Kidney (tissue), 14 donors: Measurements from ENCODE around the gene FGD2. TPM values are rescaled to one million over a fixed set of nuclear protein-coding genes. Genes with fewer than 3 reads are reported as not detected.

Experiments used
- DNase-seq, 5 donors: peaks; one replicate each; pipeline ENCODE4 v3.0.0-alpha.2; 2013 to 2020
- FAIRE-seq: peaks from 2 replicates; lab custom pipeline; 2012; peaks lifted over from hg19 to GRCh38; lab: Jason Lieb, UNC
- H3K27ac ChIP-seq, 2 donors: one replicate each; pipeline ENCODE4 v1.7.0; 2013; ENCODE audit warnings: low read depth in 2 of 2, low read length in 2 of 2, inconsistent platforms in 1 of 2
- H3K27me3 ChIP-seq: one replicate; pipeline ENCODE4 v1.7.1; 2013; ENCODE audit warnings: low read length, inconsistent platforms; ENCODE audit not compliant: control insufficient read depth, insufficient read depth
- H3K36me3 ChIP-seq, 3 donors: one replicate each; pipeline versions ENCODE4 v1.7.0 to v1.7.1; 2013; ENCODE audit warnings: low read length in 3 of 3, control low read depth in 1 of 3, inconsistent platforms in 1 of 3; ENCODE audit not compliant: insufficient read depth in 3 of 3, control insufficient read depth in 2 of 3
- H3K4me1 ChIP-seq, 3 donors: one replicate each; pipeline versions ENCODE4 v1.7.0 to v1.7.1; 2013; ENCODE audit warnings: low read length in 3 of 3, inconsistent platforms in 1 of 3, low read depth in 1 of 3; ENCODE audit not compliant: control insufficient read depth in 2 of 3, insufficient read depth in 2 of 3
- H3K4me3 ChIP-seq, 3 donors: one replicate each; pipeline versions ENCODE4 v1.7.0 to v1.8.1; 2013; ENCODE audit warnings: low read length in 3 of 3, control low read depth in 1 of 3, inconsistent platforms in 1 of 3
- H3K9ac ChIP-seq, 3 donors: one replicate each; pipeline versions ENCODE4 v1.7.0 to v1.7.1; 2013; ENCODE audit warnings: low read length in 3 of 3, control low read depth in 1 of 3, inconsistent platforms in 1 of 3
- H3K9me3 ChIP-seq, 3 donors: one replicate each; pipeline versions ENCODE4 v1.7.0 to v1.7.1; 2013; ENCODE audit warnings: low read length in 3 of 3, control low read depth in 1 of 3, inconsistent platforms in 1 of 3; ENCODE audit not compliant: control insufficient read depth in 2 of 3, insufficient read depth in 1 of 3
- CTCF ChIP-seq: IDR thresholded peaks from 3 replicates; pipeline ENCODE4 v1.5.1; 2012; ENCODE audit warnings: mild to moderate bottlenecking, moderate library complexity, borderline replicate concordance; ENCODE audit not compliant: insufficient read depth; ENCODE audit errors: extremely low read depth
- intact Hi-C: fragments of 100-400 bp; cut with DNase I; formaldehyde crosslinking; loops from one replicate; pipeline ENCODE4 v1.11.1; 2022
- polyA plus RNA-seq: library from polyadenylated mRNA; stranded (reverse); fragments of 350-450 nt; fragmentation: Illumina TruSeq; extraction: RNeasy Lipid Tissue Mini Kit (QIAGEN cat#74804); gene quantifications from one replicate; pipeline ENCODE4 v1.2.3, GENCODE V29; 2014; ENCODE audit warnings: low read depth, low replicate concordance; ENCODE audit not compliant: insufficient read depth
- total RNA-seq: library from RNA; stranded (reverse); fragmentation: NEBNext Ultra II Directional; extraction: Animal tissue kit (Norgen Biotek cat#: 25700); gene quantifications from one replicate; pipeline ENCODE4 v1.2.1, GENCODE V29; 2021
- donor health status: control.
- donor health status: control.
- donor health status: control.
- donor health status: control.
- donor health status: control.
- donor health status: DM: yes; HTN: yes; CAD: no.
- donor health status: Normal renal cell carcinoma (clear cell type).

The FGD2 gene
- total and polyA plus RNA-seq, 2 donors from 2014 or later: 0.97 to 49.5 TPM

GRCh38 chr6:37056439-37057127, 51.1 kb downstream of the FGD2 start:
- Histone ChIP-seq H3K36me3 (no peaks in the 10 kb centered on the region), H3K4me3 (no peak overlapping the region), H3K27ac (no peak overlapping the region), H3K9me3 (no peaks in the 10 kb centered on the region), H3K9ac (no peak overlapping the region), H3K4me1 (peaks cover 0 to 17% (median 10%) of the 10 kb centered on the region in 3 donors), H3K27me3 (no peaks in the 10 kb centered on the region)
- intact Hi-C loops: loop anchor here (10.0 kb wide), 1 partner anchor 118 kb away; the partner anchor contains the start of gene PIM1
- DNase-seq (peak in 1 of 5 donors; percentile 85), FAIRE-seq (no peak)
- TF ChIP-seq CTCF: no peak

DNA sequence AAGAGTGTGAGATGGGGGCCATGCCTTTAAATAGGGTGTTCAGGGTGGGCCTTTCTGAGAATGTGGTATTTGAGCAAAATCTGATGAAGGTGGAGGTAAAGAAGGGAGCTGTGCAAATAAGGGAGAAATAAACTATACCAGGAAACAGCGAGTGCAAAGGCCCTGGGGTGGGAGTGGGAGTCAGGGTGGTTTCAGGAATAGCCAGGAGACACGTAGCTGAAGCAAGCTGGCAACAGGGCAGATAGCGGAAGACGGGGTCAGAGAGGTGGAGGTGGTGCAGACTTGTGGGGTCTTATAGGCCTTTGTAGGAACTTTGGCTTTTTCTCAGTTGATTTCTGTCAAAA, 51.6 kb downstream of the FGD2 start:
- no peaks in the 10 kb centered on the region for H3K27me3 ChIP-seq
- H3K4me1 ChIP-seq: peaks cover 0 to 20% (median 8%) of the 10 kb centered on the region in 3 donors
- no peak for TF ChIP-seq CTCF
- no peak overlapping the region for H3K27ac ChIP-seq
- DNase-seq (no peak), FAIRE-seq (no peak)
- H3K9ac ChIP-seq: no peak overlapping the region
- H3K4me3 ChIP-seq: no peak overlapping the region
- no peaks in the 10 kb centered on the region for H3K36me3 ChIP-seq
- intact Hi-C loops: loop anchor here (10.0 kb wide), 1 partner anchor 118 kb away; the partner anchor contains the start of gene PIM1
- H3K9me3 ChIP-seq: no peaks in the 10 kb centered on the region

DNA sequence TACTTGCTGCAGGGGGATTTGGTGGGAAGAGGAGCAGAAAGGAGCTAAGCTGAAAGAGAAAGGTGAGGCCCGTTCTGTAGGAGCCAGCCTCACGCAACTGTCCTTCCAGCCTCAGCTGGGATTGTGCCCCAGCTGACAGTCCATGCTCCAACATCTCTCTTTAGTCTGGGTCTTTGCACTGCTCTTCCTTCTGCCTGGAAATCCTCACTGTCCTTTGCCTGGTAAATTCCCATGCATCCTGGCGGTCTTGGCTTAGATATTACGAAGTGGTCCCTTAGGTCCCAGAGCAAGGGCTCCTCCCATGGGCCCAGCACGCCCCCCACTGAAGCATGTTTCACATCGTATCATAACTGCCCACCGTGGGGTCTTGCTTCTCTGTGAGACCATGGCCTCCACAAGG, 52.2 kb downstream of the FGD2 start:
- Histone ChIP-seq H3K27me3 (no peaks in the 10 kb centered on the region), H3K4me3 (no peak overlapping the region), H3K4me1 (peaks cover 0 to 20% (median 6%) of the 10 kb centered on the region in 3 donors), H3K36me3 (no peaks in the 10 kb centered on the region), H3K9ac (no peak overlapping the region), H3K27ac (no peak overlapping the region), H3K9me3 (no peaks in the 10 kb centered on the region)
- no peak for DNase-seq
- FAIRE-seq: no peak
- no peak for TF ChIP-seq CTCF
- intact Hi-C loops: loop anchor here (10.0 kb wide), 1 partner anchor 117 kb away; the partner anchor contains the start of gene PIM1
